ENCODE measurements around the gene SUMO3.

The SUMO3 gene

GRCh38 chr21:44763050-44763378 lies 54.8 kb downstream of the SUMO3 start:
- Histone ChIP-seq H3K9ac (ENCODE audit: low read length) (no peak overlapping the region), H3K4me3 (ENCODE audit: insufficient read depth, low read length, poor library complexity, severe bottlenecking) (no peak overlapping the region), H3K79me2 (ENCODE audit: insufficient read depth, low read length) (no peaks in the 10 kb centered on the region), H3K36me3 (ENCODE audit: low read length) (no peaks in the 10 kb centered on the region), H3K27me3 (ENCODE audit: low read length) (no peaks in the 10 kb centered on the region), H3K27ac (ENCODE audit: low read depth, low read length) (no peak overlapping the region), H3K9me3 (ENCODE audit: insufficient read depth, low read length) (no peaks in the 10 kb centered on the region), H3F3A (ENCODE audit: insufficient read depth) (no peaks in the 10 kb centered on the region), H2AFZ (ENCODE audit: low read depth, low read length, severe bottlenecking) (no peak overlapping the region), H3K9me2 (replicated peaks; ENCODE audit: insufficient read depth, low read length) (no peaks in the 10 kb centered on the region), H4K20me1 (ENCODE audit: low read depth, low read length) (no peaks in the 10 kb centered on the region), H3K4me2 (ENCODE audit: low read depth, low read length, poor library complexity, severe bottlenecking) (no peak overlapping the region)
- TF ChIP-seq CTCF (IDR thresholded peaks at IDR 0.05; ENCODE audit: insufficient read depth, low read length, poor library complexity, severe bottlenecking), result no peak

- Histone ChIP-seq H3K4me2 (ENCODE audit: low read depth, low read length, poor library complexity, severe bottlenecking) (no peak overlapping the region), H3K9me2 (replicated peaks; ENCODE audit: insufficient read depth, low read length) (no peaks in the 10 kb centered on the region), H3K9ac (ENCODE audit: low read length) (no peak overlapping the region), H3K79me2 (ENCODE audit: insufficient read depth, low read length) (no peaks in the 10 kb centered on the region), H3K27me3 (ENCODE audit: low read length) (no peaks in the 10 kb centered on the region), H3K27ac (ENCODE audit: low read depth, low read length) (no peak overlapping the region), H2AFZ (ENCODE audit: low read depth, low read length, severe bottlenecking) (no peak overlapping the region), H3K9me3 (ENCODE audit: insufficient read depth, low read length) (no peaks in the 10 kb centered on the region), H3K36me3 (ENCODE audit: low read length) (no peaks in the 10 kb centered on the region), H3F3A (ENCODE audit: insufficient read depth) (no peaks in the 10 kb centered on the region), H4K20me1 (ENCODE audit: low read depth, low read length) (no peaks in the 10 kb centered on the region), H3K4me3 (ENCODE audit: insufficient read depth, low read length, poor library complexity, severe bottlenecking) (no peak overlapping the region)
- TF ChIP-seq EZH2phosphoT487 (conservative IDR thresholded peaks at IDR 0.05; ENCODE audit: low read length) (no peak), CTCF (IDR thresholded peaks at IDR 0.05; ENCODE audit: insufficient read depth, low read length, poor library complexity, severe bottlenecking) (no peak)
These were observed 55.4 kb downstream of the SUMO3 start for GRCh38 chr21:44762221-44763049.

DNA sequence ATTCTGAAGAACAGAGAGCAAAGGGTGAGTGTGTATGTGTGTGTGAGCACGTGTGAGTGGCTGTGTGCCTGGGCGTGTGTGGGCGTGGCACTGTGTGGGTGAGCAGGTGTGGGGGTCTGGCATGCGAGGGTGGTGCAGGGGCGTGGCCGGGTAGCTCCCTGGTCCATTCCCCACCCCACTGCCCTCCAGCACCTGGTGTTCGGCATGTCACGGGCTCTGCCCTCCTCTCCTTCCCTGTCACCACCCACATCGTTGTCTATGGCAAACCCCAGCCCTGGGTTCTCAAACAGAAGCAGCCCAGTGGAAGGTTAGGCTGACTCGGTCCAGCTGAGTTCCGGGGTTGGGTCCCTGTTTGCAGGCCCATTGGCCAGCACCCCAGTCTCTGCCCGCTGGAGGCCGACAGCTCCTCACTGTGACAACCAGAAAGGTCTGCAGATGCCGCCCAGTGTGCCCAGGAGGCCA lies 56.1 kb downstream of the SUMO3 start:
- no peaks in the 10 kb centered on the region for H4K20me1 ChIP-seq (ENCODE audit: low read depth, low read length)
- H3K27ac ChIP-seq (ENCODE audit: low read depth, low read length), result no peak overlapping the region
- H3K4me3 ChIP-seq (ENCODE audit: insufficient read depth, low read length, poor library complexity, severe bottlenecking), result no peak overlapping the region
- no peaks in the 10 kb centered on the region for H3K9me3 ChIP-seq (ENCODE audit: insufficient read depth, low read length)
- H2AFZ ChIP-seq (ENCODE audit: low read depth, low read length, severe bottlenecking), result no peak overlapping the region
- no peaks in the 10 kb centered on the region for H3K27me3 ChIP-seq (ENCODE audit: low read length)
- H3K9me2 ChIP-seq (replicated peaks; ENCODE audit: insufficient read depth, low read length), result no peaks in the 10 kb centered on the region
- no peak overlapping the region for H3K4me2 ChIP-seq (ENCODE audit: low read depth, low read length, poor library complexity, severe bottlenecking)
- H3K9ac ChIP-seq (ENCODE audit: low read length), result no peak overlapping the region
- H3K36me3 ChIP-seq (ENCODE audit: low read length), result no peaks in the 10 kb centered on the region
- H3K79me2 ChIP-seq (ENCODE audit: insufficient read depth, low read length), result no peaks in the 10 kb centered on the region
- H3F3A ChIP-seq (ENCODE audit: insufficient read depth), result no peaks in the 10 kb centered on the region
- TF ChIP-seq EZH2phosphoT487 (conservative IDR thresholded peaks at IDR 0.05; ENCODE audit: low read length), result no peak
- TF ChIP-seq CTCF (IDR thresholded peaks at IDR 0.05; ENCODE audit: insufficient read depth, low read length, poor library complexity, severe bottlenecking), result no peak
